PFSK-1 (cell line): Measurements from ENCODE around the gene C2orf72.

Source experiments
- FOXP2 ChIP-seq: optimal IDR thresholded peaks from 2 replicates; pipeline ENCODE3; 2011; ENCODE audit warnings: borderline replicate concordance, control low read depth, inconsistent platforms; ENCODE audit not compliant: insufficient read depth; ENCODE audit errors: extremely low read length, extremely low read depth
- POLR2AphosphoS5 ChIP-seq: IDR thresholded peaks from 2 replicates; pipeline ENCODE4 v1.6.1; 2012; ENCODE audit warnings: low read depth, mild to moderate bottlenecking, control low read depth, low read length, moderate library complexity
- SIN3A ChIP-seq: IDR thresholded peaks from 2 replicates; pipeline ENCODE4 v1.6.1; 2012; ENCODE audit warnings: mild to moderate bottlenecking, low read length, moderate library complexity, borderline replicate concordance; ENCODE audit not compliant: insufficient read depth
- TAF1 ChIP-seq: IDR thresholded peaks from 2 replicates; pipeline ENCODE4 v1.6.1; 2012; ENCODE audit warnings: low read length, control low read depth, borderline replicate concordance; ENCODE audit not compliant: insufficient read depth
- TF ChIP-seq, protein P1 (sequence below), 2 experiments: IDR thresholded peaks; 2 replicates each; pipeline versions ENCODE4 v1.6.1 to v1.8.0; 2011 to 2012; ENCODE audit warnings: low read depth in 2 of 2, low read length in 2 of 2, control low read depth in 1 of 2, inconsistent platforms in 1 of 2, mild to moderate bottlenecking in 1 of 2, moderate library complexity in 1 of 2; ENCODE audit not compliant: insufficient read depth in 1 of 2

C2orf72 gene

DNA sequence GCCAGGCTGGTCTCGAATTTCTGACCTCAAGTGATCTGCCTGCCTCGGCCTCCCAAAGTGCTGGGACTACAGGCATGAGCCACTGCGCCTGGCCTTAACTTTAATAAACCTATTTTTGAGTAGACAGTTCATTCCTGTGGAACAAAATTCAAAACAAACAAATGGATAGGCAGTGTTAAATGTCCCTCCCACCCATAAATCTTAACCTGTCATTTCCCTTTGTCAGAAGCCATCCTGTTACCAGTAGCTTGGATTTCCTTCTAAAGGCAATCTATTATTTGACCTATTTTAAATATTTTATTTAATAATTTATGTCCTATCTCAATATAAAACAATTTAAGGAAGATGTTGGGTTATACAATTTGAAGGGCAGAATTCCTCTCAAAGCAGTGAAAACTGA lies 6.6 kb upstream of the C2orf72 start:
- TF ChIP-seq, protein P1, sequence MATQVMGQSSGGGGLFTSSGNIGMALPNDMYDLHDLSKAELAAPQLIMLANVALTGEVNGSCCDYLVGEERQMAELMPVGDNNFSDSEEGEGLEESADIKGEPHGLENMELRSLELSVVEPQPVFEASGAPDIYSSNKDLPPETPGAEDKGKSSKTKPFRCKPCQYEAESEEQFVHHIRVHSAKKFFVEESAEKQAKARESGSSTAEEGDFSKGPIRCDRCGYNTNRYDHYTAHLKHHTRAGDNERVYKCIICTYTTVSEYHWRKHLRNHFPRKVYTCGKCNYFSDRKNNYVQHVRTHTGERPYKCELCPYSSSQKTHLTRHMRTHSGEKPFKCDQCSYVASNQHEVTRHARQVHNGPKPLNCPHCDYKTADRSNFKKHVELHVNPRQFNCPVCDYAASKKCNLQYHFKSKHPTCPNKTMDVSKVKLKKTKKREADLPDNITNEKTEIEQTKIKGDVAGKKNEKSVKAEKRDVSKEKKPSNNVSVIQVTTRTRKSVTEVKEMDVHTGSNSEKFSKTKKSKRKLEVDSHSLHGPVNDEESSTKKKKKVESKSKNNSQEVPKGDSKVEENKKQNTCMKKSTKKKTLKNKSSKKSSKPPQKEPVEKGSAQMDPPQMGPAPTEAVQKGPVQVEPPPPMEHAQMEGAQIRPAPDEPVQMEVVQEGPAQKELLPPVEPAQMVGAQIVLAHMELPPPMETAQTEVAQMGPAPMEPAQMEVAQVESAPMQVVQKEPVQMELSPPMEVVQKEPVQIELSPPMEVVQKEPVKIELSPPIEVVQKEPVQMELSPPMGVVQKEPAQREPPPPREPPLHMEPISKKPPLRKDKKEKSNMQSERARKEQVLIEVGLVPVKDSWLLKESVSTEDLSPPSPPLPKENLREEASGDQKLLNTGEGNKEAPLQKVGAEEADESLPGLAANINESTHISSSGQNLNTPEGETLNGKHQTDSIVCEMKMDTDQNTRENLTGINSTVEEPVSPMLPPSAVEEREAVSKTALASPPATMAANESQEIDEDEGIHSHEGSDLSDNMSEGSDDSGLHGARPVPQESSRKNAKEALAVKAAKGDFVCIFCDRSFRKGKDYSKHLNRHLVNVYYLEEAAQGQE (IDR thresholded peaks at IDR 0.05; ENCODE audit: insufficient read depth in 1 of 2, low read depth in 2 of 2, low read length in 2 of 2) = no peak
- no peak for TF ChIP-seq TAF1

DNA sequence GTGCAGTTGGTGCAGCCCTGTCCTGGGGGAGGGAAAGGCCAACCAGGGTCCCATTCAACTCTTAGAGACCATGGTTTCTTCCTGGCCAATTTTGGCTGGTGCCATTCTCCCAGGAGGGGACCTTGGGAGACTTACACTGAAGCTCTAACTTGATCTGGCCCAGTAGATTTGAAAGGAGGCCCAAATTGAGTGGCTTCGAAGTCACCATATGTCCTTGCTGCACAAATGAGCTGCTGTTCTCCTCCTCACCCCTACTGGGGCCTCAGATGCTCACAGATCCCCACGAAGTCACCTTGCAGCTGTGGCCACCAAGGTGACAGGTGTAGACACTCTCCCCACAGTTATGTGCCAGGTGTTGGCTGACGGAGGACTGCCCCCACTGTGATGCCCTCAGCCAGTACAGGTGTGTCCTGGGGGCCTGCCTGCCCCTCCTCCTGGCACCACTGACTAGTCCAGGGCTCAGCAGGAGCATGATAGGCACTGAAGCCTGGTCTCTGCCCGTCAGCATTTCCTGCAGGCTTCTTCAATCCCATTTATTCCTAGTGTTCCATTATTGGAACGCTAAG lies 4.7 kb upstream of the C2orf72 start:
- TF ChIP-seq, protein P1 (IDR thresholded peaks at IDR 0.05; ENCODE audit: insufficient read depth in 1 of 2, low read depth in 2 of 2, low read length in 2 of 2) = no peak
- TF ChIP-seq TAF1 (no peak), FOXP2 (no peak), SIN3A (no peak), POLR2AphosphoS5 (no peak)

DNA sequence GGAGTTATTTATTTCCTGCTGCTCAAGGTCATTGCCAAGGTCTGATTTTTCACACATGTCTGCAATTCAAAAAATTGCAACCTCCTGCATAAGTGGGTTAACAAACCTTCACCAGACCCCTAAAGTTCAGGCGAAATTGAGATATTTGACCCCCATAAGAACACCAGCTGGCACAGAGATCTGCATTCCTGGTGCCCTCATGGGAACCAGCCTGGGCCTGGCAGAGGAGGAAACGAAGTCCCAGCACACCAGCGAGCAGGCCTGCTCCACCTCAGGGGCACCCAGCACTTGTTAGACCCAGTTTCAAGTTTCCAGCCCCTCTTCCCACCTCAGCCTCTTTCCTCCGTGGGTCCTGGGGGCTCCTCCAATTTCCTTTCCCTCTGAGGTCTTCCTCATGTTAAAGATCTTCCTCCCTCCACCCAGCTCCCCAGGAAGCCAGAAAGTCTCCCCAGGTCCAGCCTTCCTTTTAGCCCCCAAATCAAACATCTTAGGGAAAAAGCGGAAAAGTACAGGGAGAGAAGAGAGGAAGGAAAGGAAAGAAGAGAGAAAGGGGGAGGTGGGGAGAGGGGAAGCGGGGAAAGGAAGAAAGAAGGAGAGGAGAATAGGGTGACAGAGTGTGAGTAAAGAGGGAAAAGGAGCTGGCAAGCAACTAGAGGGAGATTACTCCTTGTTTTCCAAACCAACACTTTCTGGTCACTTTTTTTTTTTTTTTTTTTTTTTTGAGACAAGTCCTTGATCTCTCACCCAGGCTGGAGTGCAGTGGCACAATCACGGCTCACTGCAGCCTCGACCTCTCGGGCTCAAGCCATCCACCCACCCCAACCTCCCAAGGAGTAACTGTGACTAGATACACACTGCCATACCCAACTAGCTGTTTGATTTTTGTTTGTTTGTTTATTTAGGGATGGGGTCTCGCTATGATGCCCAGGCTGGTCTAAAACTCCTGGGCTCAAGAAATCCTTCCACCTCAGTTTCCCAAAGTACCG lies 3.9 kb upstream of the C2orf72 start:
- TF ChIP-seq TAF1 = no peak
- TF ChIP-seq FOXP2 = no peak
- no peak for TF ChIP-seq POLR2AphosphoS5
- TF ChIP-seq, protein P1 (IDR thresholded peaks at IDR 0.05; ENCODE audit: insufficient read depth in 1 of 2, low read depth in 2 of 2, low read length in 2 of 2) = no peak
- TF ChIP-seq SIN3A = no peak

DNA sequence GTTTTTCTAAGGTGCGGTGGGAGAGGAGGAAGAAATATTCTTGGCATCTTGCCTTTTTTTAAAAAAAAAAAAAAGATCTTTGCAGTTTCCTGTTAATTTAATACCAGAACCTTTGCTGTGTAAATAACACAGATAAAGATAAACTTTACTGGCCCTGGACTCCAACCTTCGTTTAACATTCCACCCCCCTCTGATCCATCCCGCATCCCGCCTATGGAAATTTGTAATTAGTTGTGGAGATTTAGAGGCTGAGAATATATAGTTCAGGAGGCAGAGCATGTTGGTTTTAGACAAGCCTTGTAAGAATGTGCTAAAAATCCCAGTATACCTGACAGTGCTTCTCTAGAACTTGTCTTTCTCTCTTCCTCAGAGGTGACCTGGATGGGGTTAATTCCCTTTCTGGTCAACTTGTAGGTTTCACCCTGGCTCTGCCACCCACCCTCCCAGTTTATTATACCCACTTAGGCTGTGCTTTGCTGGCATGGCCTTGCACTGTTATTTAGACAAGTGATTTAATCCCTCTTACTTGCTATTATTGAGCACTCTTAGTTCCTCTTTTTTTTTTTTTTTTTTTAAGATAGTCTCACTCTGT lies 2.9 kb upstream of the C2orf72 start:
- TF ChIP-seq POLR2AphosphoS5 = no peak
- no peak for TF ChIP-seq SIN3A
- TF ChIP-seq TAF1 = no peak
- TF ChIP-seq, protein P1 (IDR thresholded peaks at IDR 0.05; ENCODE audit: insufficient read depth in 1 of 2, low read depth in 2 of 2, low read length in 2 of 2) = no peak
- TF ChIP-seq FOXP2 = no peak
